ENCODE results near the gene WWP2. TPM values are rescaled to one million over a fixed set of nuclear protein-coding genes. Genes with fewer than 3 reads are reported as not detected.

The WWP2 gene
- total RNA-seq, 1 experiment from 2014 or later, result 38.8 TPM

GRCh38 chr16:69940676-69941075 lies 178.5 kb downstream of the WWP2 start:
- Histone ChIP-seq H3K36me3 (ENCODE audit: low read depth) (no peaks in the 10 kb centered on the region), H3K27ac (no peak overlapping the region), H3K4me3 (no peak overlapping the region), H3F3A (ENCODE audit: insufficient read depth, low read depth) (no peaks in the 10 kb centered on the region), H3K4me1 (replicated peaks; ENCODE audit: insufficient read depth) (no peaks in the 10 kb centered on the region), H2AFZ (no peak overlapping the region), H3K9me3 (ENCODE audit: insufficient read depth, low read depth) (no peaks in the 10 kb centered on the region), H3K4me2 (no peak overlapping the region), H4K20me1 (ENCODE audit: insufficient read depth) (no peaks in the 10 kb centered on the region), H3K27me3 (ENCODE audit: insufficient read depth, low read depth) (no peaks in the 10 kb centered on the region), H3K79me2 (ENCODE audit: low read depth) (no peaks in the 10 kb centered on the region), H3K9me2 (ENCODE audit: insufficient read depth) (no peaks in the 10 kb centered on the region)
- ChIA-PET CTCF (no interaction called here), POLR2A (ENCODE audit: unreplicated experiment) (no interaction called here)
- no peak for TF ChIP-seq EZH2 (IDR thresholded peaks at IDR 0.05; ENCODE audit: low read depth)
- TF ChIP-seq CTCF (conservative IDR thresholded peaks at IDR 0.05), result no peak
- DNase-seq, result no peak
- intact Hi-C loops (cut with micrococcal nuclease; ENCODE audit: unreplicated experiment), result no loop called here
- BruUV-seq (replicated peaks), result no TSS peak

GRCh38 chr16:69941251-69942098 lies 179.3 kb downstream of the WWP2 start:
- Histone ChIP-seq H3K4me1 (replicated peaks; ENCODE audit: insufficient read depth) (no peaks in the 10 kb centered on the region), H3K9me3 (ENCODE audit: insufficient read depth, low read depth) (no peaks in the 10 kb centered on the region), H3K79me2 (ENCODE audit: low read depth) (no peaks in the 10 kb centered on the region), H3K36me3 (ENCODE audit: low read depth) (no peaks in the 10 kb centered on the region), H2AFZ (no peak overlapping the region), H3K4me2 (no peak overlapping the region), H3F3A (ENCODE audit: insufficient read depth, low read depth) (no peaks in the 10 kb centered on the region), H3K27ac (no peak overlapping the region), H3K9me2 (ENCODE audit: insufficient read depth) (no peaks in the 10 kb centered on the region), H3K27me3 (ENCODE audit: insufficient read depth, low read depth) (no peaks in the 10 kb centered on the region), H3K4me3 (no peak overlapping the region), H4K20me1 (ENCODE audit: insufficient read depth) (no peaks in the 10 kb centered on the region)
- ChIA-PET CTCF (no interaction called here), POLR2A (ENCODE audit: unreplicated experiment) (no interaction called here)
- DNase-seq, result no peak
- no TSS peak for BruUV-seq (replicated peaks)
- TF ChIP-seq CTCF (conservative IDR thresholded peaks at IDR 0.05) (no peak), EZH2 (IDR thresholded peaks at IDR 0.05; ENCODE audit: low read depth) (no peak)
- intact Hi-C loops (cut with micrococcal nuclease; ENCODE audit: unreplicated experiment), result no loop called here

- Histone ChIP-seq H4K20me1 (ENCODE audit: insufficient read depth) (no peaks in the 10 kb centered on the region), H3K4me3 (no peak overlapping the region), H3F3A (ENCODE audit: insufficient read depth, low read depth) (no peaks in the 10 kb centered on the region), H3K27me3 (ENCODE audit: insufficient read depth, low read depth) (no peaks in the 10 kb centered on the region), H3K9me3 (ENCODE audit: insufficient read depth, low read depth) (no peaks in the 10 kb centered on the region), H3K79me2 (ENCODE audit: low read depth) (no peaks in the 10 kb centered on the region), H2AFZ (no peak overlapping the region), H3K36me3 (ENCODE audit: low read depth) (no peaks in the 10 kb centered on the region), H3K9me2 (ENCODE audit: insufficient read depth) (no peaks in the 10 kb centered on the region), H3K4me1 (replicated peaks; ENCODE audit: insufficient read depth) (no peaks in the 10 kb centered on the region), H3K4me2 (no peak overlapping the region), H3K27ac (no peak overlapping the region)
- BruUV-seq (replicated peaks), result no TSS peak
- ChIA-PET POLR2A (ENCODE audit: unreplicated experiment) (no interaction called here), CTCF (no interaction called here)
- intact Hi-C loops (cut with micrococcal nuclease; ENCODE audit: unreplicated experiment), result no loop called here
- DNase-seq, result no peak
- no peak for TF ChIP-seq EZH2 (IDR thresholded peaks at IDR 0.05; ENCODE audit: low read depth)
- no peak for TF ChIP-seq CTCF (conservative IDR thresholded peaks at IDR 0.05)
These were observed 180.0 kb downstream of the WWP2 start for GRCh38 chr16:69942099-69942491.
